ENCODE measurements around the gene ZBTB21.
"Not testable (repeated sequence)": the region's sequence is repeated elsewhere in the genome, so short reads cannot be mapped to it uniquely, and the experiment has no call there.

ZBTB21 gene

GRCh38 chr21:41952568-41953248 lies 57.5 kb downstream of the ZBTB21 start:
- H3K4me3 ChIP-seq = peak overlapping the region; percentile 86
- no peak for TF ChIP-seq CTCF (IDR thresholded peaks at IDR 0.05)
- peak overlapping the region; percentile 87 to 93 for H3K27ac ChIP-seq
- DNase-seq (ENCODE audit: low spot score) = no peak

- TF ChIP-seq CTCF (IDR thresholded peaks at IDR 0.05) = no peak
- Histone ChIP-seq H3K4me3 (peak overlapping the region; percentile 86), H3K27ac (peak overlapping the region; percentile 87 to 93)
- DNase-seq (ENCODE audit: low spot score) = no peak
Measured at GRCh38 chr21:41951876-41952567, 58.1 kb downstream of the ZBTB21 start.

DNA sequence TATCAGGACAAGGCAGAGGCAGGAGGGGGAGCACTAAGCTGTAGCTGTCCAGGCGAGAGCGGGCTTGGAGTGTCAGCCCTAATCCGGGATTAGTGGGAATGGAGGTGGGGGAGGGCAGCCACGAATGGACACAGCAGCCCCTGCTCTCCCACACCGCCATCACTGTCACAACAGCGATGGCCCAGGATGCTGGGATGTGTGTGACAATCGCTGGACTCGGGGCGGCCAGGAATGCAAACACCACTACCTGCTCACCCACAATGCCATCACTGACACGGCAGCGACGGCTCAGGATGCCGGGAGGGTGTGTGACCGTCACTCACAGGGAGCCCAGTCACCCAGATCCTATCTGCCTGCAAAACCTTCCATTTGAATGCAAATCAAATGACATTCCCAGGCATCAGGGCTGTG lies 59.2 kb downstream of the ZBTB21 start:
- peak overlapping the region in 1 of 2 donors; percentile 20 for H3K27ac ChIP-seq
- peak overlapping the region; percentile 86 for H3K4me3 ChIP-seq
- TF ChIP-seq CTCF (IDR thresholded peaks at IDR 0.05) = no peak
- no peak for DNase-seq (ENCODE audit: low spot score)

- not testable (repeated sequence) for DNase-seq (ENCODE audit: low spot score); H3K4me3 ChIP-seq
- peak overlapping the region in 1 of 2 donors; percentile 83 for H3K27ac ChIP-seq
Measured at GRCh38 chr21:41949631-41950030, 60.5 kb downstream of the ZBTB21 start.

GRCh38 chr21:41948901-41949300 lies 61.3 kb downstream of the ZBTB21 start:
- H3K27ac ChIP-seq = peak overlapping the region; percentile 79 to 83
- no peak for DNase-seq (ENCODE audit: low spot score)
- no peak for TF ChIP-seq CTCF (IDR thresholded peaks at IDR 0.05)
- no peak overlapping the region for H3K4me3 ChIP-seq

GRCh38 chr21:41948078-41948895 lies 61.9 kb downstream of the ZBTB21 start:
- DNase-seq (ENCODE audit: low spot score) = peak; percentile 91
- Histone ChIP-seq H3K4me3 (peak overlapping the region; percentile 54), H3K27ac (peak overlapping the region; percentile 79 to 83)
- no peak for TF ChIP-seq CTCF (IDR thresholded peaks at IDR 0.05)

DNA sequence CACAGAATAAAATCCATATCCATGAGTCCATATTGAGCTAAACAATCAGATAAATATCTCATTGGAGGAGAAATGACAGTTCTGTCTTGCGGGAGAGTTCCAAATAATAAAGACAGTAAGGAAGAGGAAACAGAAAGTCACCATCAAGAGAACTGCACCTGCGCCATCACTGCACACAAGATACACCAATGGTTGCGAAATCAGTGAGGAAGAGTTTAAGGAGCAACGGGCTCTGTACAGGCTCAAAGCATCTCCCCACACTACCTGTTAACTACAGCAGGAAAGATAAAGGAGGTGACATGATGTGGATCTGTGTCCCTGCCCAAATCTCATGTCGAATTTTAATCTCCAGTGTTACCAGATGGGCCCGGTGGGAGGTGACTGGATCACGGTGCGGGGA lies 64.2 kb downstream of the ZBTB21 start:
- no peak for TF ChIP-seq CTCF (IDR thresholded peaks at IDR 0.05)
- DNase-seq (ENCODE audit: low spot score) = no peak
- Histone ChIP-seq H3K27ac (no peak overlapping the region), H3K4me3 (no peak overlapping the region)

Data from coronary artery (tissue), 2 donors.